Fibroblast of lung (primary cell): Measurements from ENCODE around the gene IL17RD. TPM values are rescaled to one million over a fixed set of nuclear protein-coding genes. Genes with fewer than 3 reads are reported as not detected.

Experiments used
- DNase-seq, 2 donors: peaks; one replicate each; pipeline versions ENCODE4 v3.0.0 to v3.0.0-alpha.2; 2010; ENCODE audit warnings: low read depth in 2 of 2
- H2AFZ ChIP-seq: 2 replicates; pipeline ENCODE4 v1.5.1; 2012; ENCODE audit warnings: low read length, control low read depth, inconsistent platforms
- H3K27ac ChIP-seq: 2 replicates; pipeline ENCODE4 v1.5.1; 2011; ENCODE audit warnings: low read length, control low read depth; ENCODE audit not compliant: insufficient read depth
- H3K27me3 ChIP-seq: 2 replicates; pipeline ENCODE4 v1.5.1; 2011; ENCODE audit warnings: mild to moderate bottlenecking, low read length; ENCODE audit not compliant: control insufficient read depth, insufficient read depth
- H3K36me3 ChIP-seq: 2 replicates; pipeline ENCODE4 v1.5.1; 2011; ENCODE audit warnings: low read length; ENCODE audit not compliant: control insufficient read depth, insufficient read depth
- H3K4me1 ChIP-seq: 2 replicates; pipeline ENCODE4 v1.5.1; 2011; ENCODE audit warnings: low read length; ENCODE audit not compliant: control insufficient read depth, insufficient read depth; ENCODE audit errors: extremely low read depth
- H3K4me2 ChIP-seq: 2 replicates; pipeline ENCODE4 v1.5.1; 2011; ENCODE audit warnings: low read length, control low read depth; ENCODE audit not compliant: insufficient read depth; ENCODE audit errors: extremely low read depth
- H3K4me3 ChIP-seq, 4 experiments: fragments of 200-600 bp in 1 of 4; sonication (generic) in 1 of 4; replicated peaks in 1 of 4; 2 replicates each; pipeline ENCODE4 v1.5.1; 2011 to 2016; ENCODE audit warnings: low read length in 4 of 4, low read depth in 3 of 4, mild to moderate bottlenecking in 3 of 4, control low read depth in 2 of 4, inconsistent platforms in 1 of 4, mixed read lengths in 1 of 4; ENCODE audit not compliant: insufficient read depth in 1 of 4; ENCODE audit errors: control extremely low read depth in 1 of 4
- H3K79me2 ChIP-seq: 2 replicates; pipeline ENCODE4 v1.5.1; 2012; ENCODE audit warnings: mild to moderate bottlenecking, low read length, inconsistent platforms; ENCODE audit not compliant: control insufficient read depth, insufficient read depth
- H3K9ac ChIP-seq: 2 replicates; pipeline ENCODE4 v1.5.1; 2011; ENCODE audit warnings: mild to moderate bottlenecking, low read length, control low read depth; ENCODE audit not compliant: insufficient read depth
- H3K9me3 ChIP-seq: 2 replicates; pipeline ENCODE4 v1.5.1; 2012; ENCODE audit warnings: low read depth, low read length; ENCODE audit not compliant: control insufficient read depth, insufficient read depth
- H4K20me1 ChIP-seq: 2 replicates; pipeline ENCODE4 v1.5.1; 2011; ENCODE audit warnings: low read length; ENCODE audit not compliant: control insufficient read depth, insufficient read depth; ENCODE audit errors: extremely low read depth
- CTCF ChIP-seq, 2 donors: IDR thresholded peaks in 1 of 2; conservative IDR thresholded peaks in 1 of 2; 1 replicate in 1 of 2; 2 replicates in 1 of 2; pipeline ENCODE4 v1.5.1; 2011 to 2012; ENCODE audit warnings: low read length in 2 of 2, control low read depth in 1 of 2, inconsistent platforms in 1 of 2, low read depth in 1 of 2, mild to moderate bottlenecking in 1 of 2
- EZH2 ChIP-seq: IDR thresholded peaks from 2 replicates; pipeline ENCODE4 v1.5.1; 2012; ENCODE audit warnings: low read length, control low read depth, mild to moderate bottlenecking; ENCODE audit errors: missing control alignments
- polyA plus RNA-seq, 2 donors: library from polyadenylated mRNA; depleted of rRNA in 1 of 2; stranded (reverse) in 1 of 2; unstranded in 1 of 2; fragments of >200 nt; gene quantifications; 2 replicates each; pipeline ENCODE4 v1.2.1, GENCODE V29; 2011 to 2012; ENCODE audit warnings: missing spikeins in 1 of 2
- total RNA-seq: library from RNA; depleted of rRNA; stranded (reverse); fragments of >200 nt; gene quantifications from 2 replicates; pipeline ENCODE4 v1.2.1, GENCODE V29; 2014

Gene IL17RD
- total and polyA plus RNA-seq, 2 donors (not counting 1 experiment from before 2014, with no cell fraction given), result 0.60 to 1.8 TPM

GRCh38 chr3:57128826-57129667 is 36.1 kb downstream of the IL17RD start:
- Histone ChIP-seq H3K9me3 (no peaks in the 10 kb centered on the region), H3K4me1 (no peaks in the 10 kb centered on the region), H4K20me1 (no peaks in the 10 kb centered on the region), H3K4me3 (peak overlapping the region in 1 of 4 experiments; percentile 15), H3K9ac (no peak overlapping the region), H2AFZ (peak overlapping the region; percentile 17), H3K36me3 (no peaks in the 10 kb centered on the region), H3K27ac (no peak overlapping the region), H3K79me2 (no peaks in the 10 kb centered on the region), H3K27me3 (peaks cover 2% of the 10 kb centered on the region), H3K4me2 (peak overlapping the region; percentile 23)
- DNase-seq, result no peak
- TF ChIP-seq CTCF (conservative IDR thresholded peaks at IDR 0.05 in 1 of 2, IDR thresholded peaks at IDR 0.05 in 1 of 2; ENCODE audit: low read depth in 1 of 2, low read length in 2 of 2) (no peak), EZH2 (no peak)

- Histone ChIP-seq H3K79me2 (no peaks in the 10 kb centered on the region), H2AFZ (no peak overlapping the region), H3K27me3 (peaks cover 2% of the 10 kb centered on the region), H3K4me2 (peak overlapping the region; percentile 54), H4K20me1 (no peaks in the 10 kb centered on the region), H3K9ac (no peak overlapping the region), H3K4me3 (peak overlapping the region in 1 of 4 experiments; percentile 39), H3K9me3 (no peaks in the 10 kb centered on the region), H3K4me1 (no peaks in the 10 kb centered on the region), H3K27ac (no peak overlapping the region), H3K36me3 (no peaks in the 10 kb centered on the region)
- DNase-seq, result peak in 1 of 2 donors; percentile 85
- TF ChIP-seq EZH2, result no peak
- TF ChIP-seq CTCF (conservative IDR thresholded peaks at IDR 0.05 in 1 of 2, IDR thresholded peaks at IDR 0.05 in 1 of 2; ENCODE audit: low read depth in 1 of 2, low read length in 2 of 2), result no peak
Observed at GRCh38 chr3:57127891-57128518, 37.1 kb downstream of the IL17RD start.

- Histone ChIP-seq H3K4me1 (no peaks in the 10 kb centered on the region), H3K4me2 (no peak overlapping the region), H3K9ac (no peak overlapping the region), H3K9me3 (no peaks in the 10 kb centered on the region), H3K79me2 (no peaks in the 10 kb centered on the region), H3K27ac (no peak overlapping the region), H3K4me3 (no peak overlapping the region), H4K20me1 (no peaks in the 10 kb centered on the region), H2AFZ (no peak overlapping the region), H3K36me3 (no peaks in the 10 kb centered on the region), H3K27me3 (no peaks in the 10 kb centered on the region)
- no peak for DNase-seq
- TF ChIP-seq CTCF (conservative IDR thresholded peaks at IDR 0.05 in 1 of 2, IDR thresholded peaks at IDR 0.05 in 1 of 2; ENCODE audit: low read depth in 1 of 2, low read length in 2 of 2) (no peak), EZH2 (no peak)
Observed at GRCh38 chr3:57126244-57126643, 38.9 kb downstream of the IL17RD start.
